SK-N-SH (cell line): ENCODE data around the gene SLC16A5. TPM values are rescaled to one million over a fixed set of nuclear protein-coding genes. Genes with fewer than 3 reads are reported as not detected.
A peak's percentile ranks its signal among the peaks of the same experiment; 100 is the strongest.
"Not testable (repeated sequence)": the region's sequence is repeated elsewhere in the genome, so short reads cannot be mapped to it uniquely, and the experiment has no call there.

Source experiments
- CTCF ChIA-PET: fragments of 300-600, 350-600 bp; formaldehyde crosslinking; extraction: SDS; loops from one replicate; lab custom pipeline; 2021; lab: Yijun Ruan, JAX
- POLR2A ChIA-PET: fragments of 350-600 bp; sonication (Branson Sonifier 250); formaldehyde crosslinking; extraction: SDS; loops from one replicate; lab custom pipeline; 2020; ENCODE audit warnings: antibody characterized with exemption, inconsistent platforms; lab: Yijun Ruan, JAX
- DNase-seq: peaks from one replicate; pipeline ENCODE4 v3.0.0; 2012
- H2AFZ ChIP-seq: fragments of 200-600 bp; sonication (generic); 2 replicates; pipeline ENCODE4 v1.8.1; 2016; ENCODE audit warnings: antibody characterized with exemption, mild to moderate bottlenecking, low read depth
- H3F3A ChIP-seq: fragments of 200-600 bp; sonication (generic); replicated peaks from 2 replicates; pipeline ENCODE3; 2016; ENCODE audit warnings: antibody characterized with exemption, mild to moderate bottlenecking; ENCODE audit not compliant: insufficient read depth
- H3K27ac ChIP-seq, 2 experiments: fragments of 200-500 bp in 1 of 2; fragments of 200-600 bp in 1 of 2; sonication (Bioruptor generic) in 1 of 2; sonication (generic), shearing (Covaris generic) in 1 of 2; 2 replicates each; pipeline versions ENCODE4 v1.5.1 to v1.6.1; 2014 to 2016; ENCODE audit warnings: low read depth in 2 of 2, inconsistent platforms in 1 of 2, low read length in 1 of 2, mild to moderate bottlenecking in 1 of 2, mixed read lengths in 1 of 2
- H3K27me3 ChIP-seq: fragments of 200-600 bp; sonication (generic), shearing (Covaris generic); 2 replicates; pipeline ENCODE4 v1.6.1; 2016; ENCODE audit warnings: mixed run types; ENCODE audit not compliant: insufficient read depth
- H3K36me3 ChIP-seq, 2 experiments: fragments of 200-500 bp in 1 of 2; fragments of 200-600 bp in 1 of 2; sonication (Bioruptor generic) in 1 of 2; sonication (generic) in 1 of 2; replicated peaks in 1 of 2; 2 replicates each; pipeline versions ENCODE3 to v1.5.1; 2014 to 2016; ENCODE audit warnings: low read length in 1 of 2, mild to moderate bottlenecking in 1 of 2; ENCODE audit not compliant: insufficient read depth in 2 of 2, control insufficient read depth in 1 of 2
- H3K4me1 ChIP-seq, 2 experiments: fragments of 200-500 bp in 1 of 2; fragments of 200-600 bp in 1 of 2; sonication (Bioruptor generic) in 1 of 2; sonication (generic), shearing (Covaris generic) in 1 of 2; 2 replicates each; pipeline versions ENCODE4 v1.5.1 to v1.6.1; 2014 to 2016; ENCODE audit warnings: low read depth in 1 of 2, low read length in 1 of 2, mixed run types in 1 of 2; ENCODE audit not compliant: insufficient read depth in 2 of 2, control insufficient read depth in 1 of 2
- H3K4me2 ChIP-seq: fragments of 200-600 bp; sonication (generic), shearing (Covaris generic); 2 replicates; pipeline ENCODE4 v1.6.1; 2017; ENCODE audit warnings: mixed run types
- H3K4me3 ChIP-seq, 2 experiments: fragments of 200-500 bp in 1 of 2; fragments of 200-600 bp in 1 of 2; sonication (Bioruptor generic) in 1 of 2; sonication (generic), shearing (Covaris generic) in 1 of 2; 2 replicates each; pipeline versions ENCODE4 v1.5.1 to v1.8.1; 2014 to 2016; ENCODE audit warnings: low read depth in 2 of 2, inconsistent platforms in 1 of 2, low read length in 1 of 2, mild to moderate bottlenecking in 1 of 2, mixed read lengths in 1 of 2, moderate library complexity in 1 of 2
- H3K79me2 ChIP-seq: fragments of 200-600 bp; sonication (generic); 2 replicates; pipeline ENCODE4 v1.8.1; 2017; ENCODE audit warnings: mild to moderate bottlenecking; ENCODE audit not compliant: insufficient read depth
- H3K9ac ChIP-seq: fragments of 200-600 bp; sonication (generic); 2 replicates; pipeline ENCODE4 v1.6.1; 2017; ENCODE audit warnings: mixed run types
- H3K9me2 ChIP-seq: fragments of 200-600 bp; sonication (generic); 2 replicates; pipeline ENCODE4 v1.6.1; 2017; ENCODE audit warnings: mixed run types
- H3K9me3 ChIP-seq: fragments of 200-600 bp; sonication (generic); 2 replicates; pipeline ENCODE4 v1.6.1; 2017; ENCODE audit warnings: mixed run types, mild to moderate bottlenecking, moderate library complexity
- H4K20me1 ChIP-seq: fragments of 200-600 bp; sonication (generic); 2 replicates; pipeline ENCODE4 v1.6.1; 2017; ENCODE audit warnings: mild to moderate bottlenecking, mixed run types; ENCODE audit not compliant: insufficient read depth
- ELF1 ChIP-seq: IDR thresholded peaks from 2 replicates; pipeline ENCODE4 v1.4.0; 2012
- EZH2phosphoT487 ChIP-seq: fragments of 200-600 bp; sonication (generic); IDR thresholded peaks from 2 replicates; pipeline ENCODE4 v1.6.1; 2017; ENCODE audit warnings: low read depth, mixed run types, mild to moderate bottlenecking, antibody characterized with exemption, moderate library complexity, borderline replicate concordance
- FOXJ3 ChIP-seq: sonication (generic); formaldehyde crosslinking; IDR thresholded peaks from 2 replicates; pipeline ENCODE4 v1.5.1; 2020; ENCODE audit warnings: mild to moderate bottlenecking, missing genetic modification reagents
- GABPA ChIP-seq: IDR thresholded peaks from 2 replicates; pipeline ENCODE4 v1.4.0; 2012; ENCODE audit warnings: low read depth, mild to moderate bottlenecking
- GATA2 ChIP-seq: sonication (generic); formaldehyde crosslinking; IDR thresholded peaks from 2 replicates; pipeline ENCODE4 v1.5.0; 2020; ENCODE audit warnings: mild to moderate bottlenecking, missing genetic modification reagents
- MEF2A ChIP-seq: IDR thresholded peaks from 2 replicates; pipeline ENCODE4 v1.4.0; 2012; ENCODE audit warnings: low read depth, borderline replicate concordance
- MXI1 ChIP-seq: IDR thresholded peaks from 2 replicates; pipeline ENCODE4 v1.6.1; 2012; ENCODE audit warnings: mild to moderate bottlenecking, low read depth, low read length, improper control_type of control experiment
- POLR2AphosphoS5 ChIP-seq: IDR thresholded peaks from 2 replicates; pipeline ENCODE4 v1.6.1; 2012; ENCODE audit warnings: low read depth, low read length
- SIN3A ChIP-seq: IDR thresholded peaks from 2 replicates; pipeline ENCODE4 v1.6.1; 2012; ENCODE audit warnings: low read depth, mild to moderate bottlenecking, low read length, moderate library complexity, borderline replicate concordance
- TCF12 ChIP-seq: IDR thresholded peaks from 2 replicates; pipeline ENCODE4 v1.4.0; 2012
- TEAD4 ChIP-seq: IDR thresholded peaks from 2 replicates; pipeline ENCODE4 v1.4.0; 2012; ENCODE audit warnings: mild to moderate bottlenecking, borderline replicate concordance; ENCODE audit not compliant: insufficient read depth
- YY1 ChIP-seq: IDR thresholded peaks from 2 replicates; pipeline ENCODE4 v1.4.0; 2012; ENCODE audit warnings: low read depth, mild to moderate bottlenecking
- WGBS: methylation state at CpG from one replicate; pipeline ENCODE4 v1.1.6; 2017; ENCODE audit warnings: low lambda C conversion rate; 5-methylcytosine and 5-hydroxymethylcytosine counted together
- polyA plus RNA-seq, 3 experiments: library from polyadenylated mRNA; depleted of rRNA; stranded (reverse); fragments of >200 nt; gene quantifications; 2 replicates each; pipeline ENCODE4 v1.2.3, GENCODE V29; 2012
- TF ChIP-seq, protein P1 (sequence below): IDR thresholded peaks from 2 replicates; pipeline ENCODE4 v1.6.1; 2012; ENCODE audit warnings: mild to moderate bottlenecking, low read depth, low read length, moderate library complexity
- TF ChIP-seq, protein P2 (sequence below): IDR thresholded peaks from 2 replicates; pipeline ENCODE4 v1.4.0; 2012; ENCODE audit warnings: low read depth, borderline replicate concordance
- TF ChIP-seq, protein P3 (sequence below): fragments of 150-350 bp; IDR thresholded peaks from 2 replicates; pipeline ENCODE4 v1.6.1; 2016; ENCODE audit warnings: mild to moderate bottlenecking, low read depth, low read length
- TF ChIP-seq, protein P4 (sequence below): IDR thresholded peaks from 2 replicates; pipeline ENCODE4 v1.4.0; 2012; ENCODE audit warnings: low read depth, borderline replicate concordance
- TF ChIP-seq, protein P5 (sequence below): fragments of 150-350 bp; IDR thresholded peaks from 2 replicates; pipeline ENCODE4 v1.6.1; 2017; ENCODE audit warnings: antibody characterized with exemption, low read length, low read depth, borderline replicate concordance

The SLC16A5 gene
- polyA plus RNA-seq, 1 of the 3 experiments (the other 2 are of a cell fraction), result 0.03 TPM

DNA sequence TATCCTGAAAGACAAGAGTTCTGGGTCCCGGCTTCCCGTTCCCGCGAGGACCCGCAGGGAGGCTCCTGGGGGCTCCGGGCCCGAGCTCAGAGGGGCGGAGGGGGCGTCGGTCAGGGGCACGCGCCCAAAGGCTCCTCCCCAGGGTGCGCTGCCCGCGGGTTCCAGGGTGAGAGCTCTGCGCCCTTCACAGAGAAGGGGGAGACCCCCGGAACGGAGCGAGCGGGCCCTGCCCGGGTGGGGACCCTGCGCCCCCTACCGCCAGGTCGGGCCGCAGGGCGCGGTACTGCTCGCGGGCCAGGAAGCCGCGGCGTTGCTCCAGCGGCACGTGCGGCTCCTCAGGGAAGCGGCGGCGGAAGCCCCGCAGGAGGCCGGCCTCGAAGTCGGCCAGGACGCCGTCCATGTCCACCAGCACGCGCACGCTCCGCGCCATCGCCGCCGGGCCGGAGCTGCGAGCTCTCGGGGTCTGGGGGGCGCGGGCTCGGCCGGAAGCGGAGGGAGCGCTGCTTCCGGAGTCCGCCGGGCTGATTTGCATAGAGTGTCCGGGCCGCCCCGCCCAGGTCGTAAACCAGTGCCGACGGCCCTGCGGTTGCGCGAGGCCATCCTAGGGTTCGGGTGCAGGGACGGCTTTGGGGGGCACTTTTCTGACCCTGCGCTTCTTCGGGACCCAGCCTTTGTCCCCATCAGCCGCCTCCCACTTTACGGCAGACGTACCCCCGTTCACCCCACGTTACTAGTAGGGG is 43.7 kb downstream of the SLC16A5 start, which contains the start of gene NT5C (continued):
- TF ChIP-seq, protein P1, sequence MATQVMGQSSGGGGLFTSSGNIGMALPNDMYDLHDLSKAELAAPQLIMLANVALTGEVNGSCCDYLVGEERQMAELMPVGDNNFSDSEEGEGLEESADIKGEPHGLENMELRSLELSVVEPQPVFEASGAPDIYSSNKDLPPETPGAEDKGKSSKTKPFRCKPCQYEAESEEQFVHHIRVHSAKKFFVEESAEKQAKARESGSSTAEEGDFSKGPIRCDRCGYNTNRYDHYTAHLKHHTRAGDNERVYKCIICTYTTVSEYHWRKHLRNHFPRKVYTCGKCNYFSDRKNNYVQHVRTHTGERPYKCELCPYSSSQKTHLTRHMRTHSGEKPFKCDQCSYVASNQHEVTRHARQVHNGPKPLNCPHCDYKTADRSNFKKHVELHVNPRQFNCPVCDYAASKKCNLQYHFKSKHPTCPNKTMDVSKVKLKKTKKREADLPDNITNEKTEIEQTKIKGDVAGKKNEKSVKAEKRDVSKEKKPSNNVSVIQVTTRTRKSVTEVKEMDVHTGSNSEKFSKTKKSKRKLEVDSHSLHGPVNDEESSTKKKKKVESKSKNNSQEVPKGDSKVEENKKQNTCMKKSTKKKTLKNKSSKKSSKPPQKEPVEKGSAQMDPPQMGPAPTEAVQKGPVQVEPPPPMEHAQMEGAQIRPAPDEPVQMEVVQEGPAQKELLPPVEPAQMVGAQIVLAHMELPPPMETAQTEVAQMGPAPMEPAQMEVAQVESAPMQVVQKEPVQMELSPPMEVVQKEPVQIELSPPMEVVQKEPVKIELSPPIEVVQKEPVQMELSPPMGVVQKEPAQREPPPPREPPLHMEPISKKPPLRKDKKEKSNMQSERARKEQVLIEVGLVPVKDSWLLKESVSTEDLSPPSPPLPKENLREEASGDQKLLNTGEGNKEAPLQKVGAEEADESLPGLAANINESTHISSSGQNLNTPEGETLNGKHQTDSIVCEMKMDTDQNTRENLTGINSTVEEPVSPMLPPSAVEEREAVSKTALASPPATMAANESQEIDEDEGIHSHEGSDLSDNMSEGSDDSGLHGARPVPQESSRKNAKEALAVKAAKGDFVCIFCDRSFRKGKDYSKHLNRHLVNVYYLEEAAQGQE, result peak; percentile 32; the same call in 1 of the 2 replicates
- TF ChIP-seq, protein P2, sequence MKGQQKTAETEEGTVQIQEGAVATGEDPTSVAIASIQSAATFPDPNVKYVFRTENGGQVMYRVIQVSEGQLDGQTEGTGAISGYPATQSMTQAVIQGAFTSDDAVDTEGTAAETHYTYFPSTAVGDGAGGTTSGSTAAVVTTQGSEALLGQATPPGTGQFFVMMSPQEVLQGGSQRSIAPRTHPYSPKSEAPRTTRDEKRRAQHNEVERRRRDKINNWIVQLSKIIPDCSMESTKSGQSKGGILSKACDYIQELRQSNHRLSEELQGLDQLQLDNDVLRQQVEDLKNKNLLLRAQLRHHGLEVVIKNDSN, result no peak; the same call in 1 of the 2 replicates
- TF ChIP-seq YY1 (peak; percentile 41; the same call in 1 of the 2 replicates), FOXJ3 (CRISPR knock-in tag) (no peak), EZH2phosphoT487 (no peak), MXI1 (no peak; the same call in none of the 2 replicates), TCF12 (no peak), ELF1 (peak; percentile 77), MEF2A (no peak), POLR2AphosphoS5 (peak; percentile 92), GABPA (peak; percentile 85), GATA2 (0 out of 2 replicates have a peak, but pooled peaks have one; percentile 14), SIN3A (peak; percentile 75; the same call in 1 of the 2 replicates), TEAD4 (0 out of 2 replicates have a peak, but pooled peaks have one; percentile 40)
- TF ChIP-seq, protein P3, sequence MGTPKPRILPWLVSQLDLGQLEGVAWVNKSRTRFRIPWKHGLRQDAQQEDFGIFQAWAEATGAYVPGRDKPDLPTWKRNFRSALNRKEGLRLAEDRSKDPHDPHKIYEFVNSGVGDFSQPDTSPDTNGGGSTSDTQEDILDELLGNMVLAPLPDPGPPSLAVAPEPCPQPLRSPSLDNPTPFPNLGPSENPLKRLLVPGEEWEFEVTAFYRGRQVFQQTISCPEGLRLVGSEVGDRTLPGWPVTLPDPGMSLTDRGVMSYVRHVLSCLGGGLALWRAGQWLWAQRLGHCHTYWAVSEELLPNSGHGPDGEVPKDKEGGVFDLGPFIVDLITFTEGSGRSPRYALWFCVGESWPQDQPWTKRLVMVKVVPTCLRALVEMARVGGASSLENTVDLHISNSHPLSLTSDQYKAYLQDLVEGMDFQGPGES, result no peak
- TF ChIP-seq, protein P4, sequence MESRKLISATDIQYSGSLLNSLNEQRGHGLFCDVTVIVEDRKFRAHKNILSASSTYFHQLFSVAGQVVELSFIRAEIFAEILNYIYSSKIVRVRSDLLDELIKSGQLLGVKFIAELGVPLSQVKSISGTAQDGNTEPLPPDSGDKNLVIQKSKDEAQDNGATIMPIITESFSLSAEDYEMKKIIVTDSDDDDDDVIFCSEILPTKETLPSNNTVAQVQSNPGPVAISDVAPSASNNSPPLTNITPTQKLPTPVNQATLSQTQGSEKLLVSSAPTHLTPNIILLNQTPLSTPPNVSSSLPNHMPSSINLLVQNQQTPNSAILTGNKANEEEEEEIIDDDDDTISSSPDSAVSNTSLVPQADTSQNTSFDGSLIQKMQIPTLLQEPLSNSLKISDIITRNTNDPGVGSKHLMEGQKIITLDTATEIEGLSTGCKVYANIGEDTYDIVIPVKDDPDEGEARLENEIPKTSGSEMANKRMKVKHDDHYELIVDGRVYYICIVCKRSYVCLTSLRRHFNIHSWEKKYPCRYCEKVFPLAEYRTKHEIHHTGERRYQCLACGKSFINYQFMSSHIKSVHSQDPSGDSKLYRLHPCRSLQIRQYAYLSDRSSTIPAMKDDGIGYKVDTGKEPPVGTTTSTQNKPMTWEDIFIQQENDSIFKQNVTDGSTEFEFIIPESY, result no peak
- TF ChIP-seq, protein P5, sequence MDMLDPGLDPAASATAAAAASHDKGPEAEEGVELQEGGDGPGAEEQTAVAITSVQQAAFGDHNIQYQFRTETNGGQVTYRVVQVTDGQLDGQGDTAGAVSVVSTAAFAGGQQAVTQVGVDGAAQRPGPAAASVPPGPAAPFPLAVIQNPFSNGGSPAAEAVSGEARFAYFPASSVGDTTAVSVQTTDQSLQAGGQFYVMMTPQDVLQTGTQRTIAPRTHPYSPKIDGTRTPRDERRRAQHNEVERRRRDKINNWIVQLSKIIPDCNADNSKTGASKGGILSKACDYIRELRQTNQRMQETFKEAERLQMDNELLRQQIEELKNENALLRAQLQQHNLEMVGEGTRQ, result no peak

DNA sequence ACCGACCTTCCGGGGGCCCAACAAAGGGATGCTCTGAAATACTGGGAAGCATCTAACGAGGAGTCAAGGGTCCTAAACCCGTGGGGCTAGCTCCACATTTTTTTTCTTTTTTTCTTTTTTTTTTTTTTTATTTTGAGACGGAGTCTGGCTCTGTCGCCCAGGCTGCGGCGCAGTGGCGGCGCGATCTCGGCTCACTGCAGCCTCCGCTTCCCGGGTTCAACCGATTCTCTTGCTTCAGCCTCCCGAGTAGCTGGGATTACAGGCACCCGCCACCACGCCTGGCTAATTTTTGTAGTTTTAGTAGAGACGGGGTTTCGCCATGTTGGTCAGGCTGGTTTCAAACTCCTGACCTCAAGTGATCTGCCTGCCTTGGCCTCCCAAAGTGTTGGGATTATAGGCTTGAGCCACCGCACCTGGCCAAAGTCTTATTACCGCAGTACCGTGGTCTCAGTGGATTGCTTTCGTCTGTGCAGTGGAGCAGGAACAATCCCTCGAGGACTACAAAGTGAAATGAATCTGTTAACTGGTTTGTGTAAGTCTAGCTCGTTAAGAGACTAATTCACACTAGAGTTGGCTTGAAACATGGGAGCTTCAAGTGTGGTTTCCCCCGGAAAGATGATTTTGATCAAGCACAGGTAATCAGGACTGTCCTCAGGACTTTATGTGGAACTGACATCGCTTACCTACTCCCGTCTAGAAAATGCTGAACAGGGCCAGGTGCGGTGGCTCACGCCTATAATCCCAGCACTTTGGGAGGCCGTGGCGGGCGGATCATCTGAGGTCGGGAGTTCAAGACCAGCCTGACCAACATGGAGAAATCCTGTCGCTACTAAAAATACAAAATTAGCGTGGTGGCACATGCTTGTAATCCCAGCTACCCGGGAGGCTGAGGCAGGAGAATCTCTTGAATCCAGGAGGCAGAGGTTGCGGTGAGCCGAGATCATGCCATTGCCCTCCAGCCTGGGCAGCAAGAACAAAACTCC is 44.6 kb downstream of the SLC16A5 start:
- WGBS, result 89% methylated on average over 40 of the region's 40 CpGs
- not testable (repeated sequence) for DNase-seq, H4K20me1 ChIP-seq, H3K27me3 ChIP-seq, H3K9me2 ChIP-seq, H3K9me3 ChIP-seq
- Histone ChIP-seq H3K36me3 (peaks cover 30 to 31% of the 10 kb centered on the region in 2 experiments), H3F3A (peaks cover 53% of the 10 kb centered on the region), H3K79me2 (peaks cover 25% of the 10 kb centered on the region; the same call in 1 of the 2 replicates), H3K4me1 (peaks cover 5 to 16% of the 10 kb centered on the region in 2 experiments; a peak in 2 of 4 replicates), H2AFZ (peak overlapping the region; percentile 98), H3K4me2 (peak overlapping the region; percentile 96), H3K4me3 (peak overlapping the region; percentile 64 to 88), H3K9ac (peak overlapping the region; percentile 90), H3K27ac (peak overlapping the region; percentile 78 to 90)
- POLR2A ChIA-PET, result interaction anchor here (0.6 to 2.5 kb wide), 14 partner anchors 8 to 160 kb away, joined by 3 to 22 read pairs (median 8); partner anchors contain the start of genes ARMC7, HID1, JPT1 and NUP85
- CTCF ChIA-PET, result interaction anchor here (0.6 to 19.6 kb wide), 34 partner anchors 8 to 267 kb away, joined by 3 to 422 read pairs (median 8); partner anchors contain the start of genes ARMC7, ATP5PD, JPT1 and KCTD2
